ENCODE measurements around the gene AQP9.
"Not testable (repeated sequence)": the region's sequence is repeated elsewhere in the genome, so short reads cannot be mapped to it uniquely, and the experiment has no call there.

The AQP9 gene

DNA sequence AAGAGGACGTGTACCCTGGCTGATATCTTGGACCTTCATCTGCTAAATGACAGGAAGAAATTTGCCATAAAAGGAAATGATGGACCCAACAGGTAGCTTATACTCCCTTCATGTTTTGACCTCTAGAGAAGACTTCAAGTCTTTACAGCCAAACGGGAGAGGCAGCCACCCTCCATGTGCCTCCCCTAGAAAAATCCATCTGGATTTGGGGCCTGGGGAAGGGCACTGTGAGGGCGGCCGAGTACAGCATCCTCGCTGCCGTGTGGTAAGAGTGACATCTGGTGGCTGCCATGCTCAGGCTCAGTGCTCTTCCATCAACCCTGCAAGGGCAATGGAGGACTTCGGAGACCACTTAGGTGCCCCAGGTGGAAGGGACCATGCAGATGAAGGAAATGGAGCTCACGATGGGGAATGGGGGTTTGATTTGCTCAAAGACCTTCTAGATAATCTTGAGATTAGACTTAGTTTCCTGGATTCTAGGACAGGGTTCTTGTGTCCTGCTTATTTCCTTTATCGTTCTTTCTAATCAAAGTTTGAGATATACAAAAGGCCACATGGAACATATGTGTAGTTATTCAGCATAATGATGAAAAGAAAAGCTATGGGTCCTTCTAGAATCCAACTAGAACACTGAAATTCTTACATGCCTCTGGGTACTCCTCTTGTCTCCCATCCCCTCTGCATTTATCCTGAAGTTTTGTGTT is 44.4 kb downstream of the AQP9 start:
- DNase-seq: peak; percentile 15

- no peak for DNase-seq
Observed at GRCh38 chr15:58185439-58185838, 47.3 kb downstream of the AQP9 start.

DNA sequence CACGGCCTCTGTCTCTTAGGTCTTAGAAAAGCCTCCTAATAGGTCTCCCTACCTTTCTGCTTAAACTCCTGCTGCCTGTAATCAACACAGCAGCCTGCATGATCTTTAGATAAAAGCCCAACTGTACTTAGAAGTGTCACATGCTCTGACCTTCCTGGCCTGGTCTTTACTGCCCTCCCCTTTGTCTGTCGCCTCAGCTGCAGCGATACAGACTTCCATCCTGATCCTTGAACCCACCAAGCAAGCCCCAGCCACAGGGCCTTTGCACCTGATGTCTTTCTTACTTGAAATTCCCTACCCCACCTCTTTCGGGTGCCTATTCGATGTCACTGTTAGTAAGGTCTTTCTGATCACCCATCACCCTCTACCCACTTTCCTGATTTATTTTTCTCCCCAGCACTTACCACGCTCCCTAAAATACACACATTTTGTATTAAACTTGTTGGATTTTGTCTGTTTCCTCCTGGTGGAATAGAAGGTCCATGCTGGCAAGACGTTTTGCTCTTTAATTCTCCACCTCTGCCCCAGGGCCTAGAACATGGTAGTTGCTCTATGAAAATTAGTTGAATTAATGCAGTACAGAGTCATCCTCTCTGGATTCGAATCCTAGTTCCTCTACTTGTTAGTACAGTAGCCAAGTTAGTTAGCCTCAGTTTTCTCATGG is 51.1 kb downstream of the AQP9 start:
- no peak for DNase-seq

- DNase-seq: no peak
Observed at GRCh38 chr15:58190419-58190818, 52.2 kb downstream of the AQP9 start.

GRCh38 chr15:58193636-58194035 is 55.5 kb downstream of the AQP9 start:
- DNase-seq: not testable (repeated sequence)

GRCh38 chr15:58200739-58201138 is 62.6 kb downstream of the AQP9 start:
- DNase-seq: no peak

GRCh38 chr15:58201516-58201915 is 63.3 kb downstream of the AQP9 start:
- DNase-seq: no peak

DNA sequence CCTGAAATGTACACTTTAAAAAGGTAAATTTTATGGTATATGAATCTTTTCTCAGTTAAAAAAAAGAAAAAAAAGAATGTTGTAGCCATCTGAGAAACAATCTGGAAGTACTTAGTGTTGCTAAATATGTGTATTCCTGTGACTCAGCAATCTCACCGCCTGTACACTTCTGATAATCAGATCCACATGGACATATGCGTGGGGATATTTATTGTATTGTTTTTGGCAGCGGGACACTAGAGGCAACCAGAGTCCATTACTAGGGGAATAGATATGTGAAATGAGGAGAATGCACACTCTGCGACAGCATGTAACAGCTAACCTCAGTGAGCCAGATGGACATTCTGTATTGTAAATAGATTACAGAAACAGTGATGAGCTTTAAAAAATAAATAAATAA is 65.4 kb downstream of the AQP9 start:
- no peak for DNase-seq

- no peak for DNase-seq
Observed at GRCh38 chr15:58206151-58206550, 68.0 kb downstream of the AQP9 start.

- DNase-seq: not testable (repeated sequence)
Observed at GRCh38 chr15:58208217-58208616, 70.0 kb downstream of the AQP9 start.

DNA sequence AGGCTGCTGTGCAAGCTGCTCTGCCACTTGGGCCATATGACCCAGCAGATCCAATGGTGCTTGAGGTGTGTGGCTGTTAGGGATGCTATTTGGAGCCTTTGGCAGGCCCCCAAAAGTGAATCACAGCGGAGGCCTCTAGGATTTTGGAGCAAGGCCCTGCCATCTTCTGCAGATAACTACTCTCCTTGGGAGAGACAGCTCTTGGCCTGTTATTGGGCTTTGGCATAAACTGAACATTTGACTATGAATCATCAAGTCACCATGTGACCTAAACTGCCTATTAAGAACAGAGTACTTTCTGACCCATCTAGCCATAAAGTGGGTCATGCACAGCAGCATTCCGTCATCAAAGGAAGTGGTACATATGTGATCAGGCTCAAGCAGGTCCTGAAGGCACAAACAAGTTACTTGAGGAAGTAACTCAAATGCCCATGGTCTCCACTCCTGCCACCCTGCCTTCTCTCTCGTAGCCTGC is 70.9 kb downstream of the AQP9 start:
- not testable (repeated sequence) for DNase-seq

DNA sequence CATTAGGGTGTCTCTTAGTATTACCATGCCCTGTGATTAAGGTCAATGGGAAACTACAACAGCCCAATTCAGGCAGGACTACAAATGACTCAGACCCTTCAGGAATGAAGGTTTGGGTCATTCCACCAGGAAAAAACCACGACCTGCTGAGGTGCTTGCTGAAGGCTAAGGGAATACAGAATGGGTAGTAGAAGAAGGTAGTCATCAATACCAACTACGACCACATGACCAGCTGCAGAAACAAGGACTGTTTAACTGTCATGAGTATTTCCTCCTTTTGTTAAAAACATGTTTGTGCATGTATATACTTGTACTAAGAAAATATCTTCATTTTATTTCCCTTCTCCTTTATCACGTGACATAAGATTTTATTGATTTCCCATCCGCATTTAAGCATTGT is 71.8 kb downstream of the AQP9 start:
- DNase-seq: not testable (repeated sequence)

GRCh38 chr15:58212909-58213526 is 74.8 kb downstream of the AQP9 start:
- no peak for DNase-seq

DNA sequence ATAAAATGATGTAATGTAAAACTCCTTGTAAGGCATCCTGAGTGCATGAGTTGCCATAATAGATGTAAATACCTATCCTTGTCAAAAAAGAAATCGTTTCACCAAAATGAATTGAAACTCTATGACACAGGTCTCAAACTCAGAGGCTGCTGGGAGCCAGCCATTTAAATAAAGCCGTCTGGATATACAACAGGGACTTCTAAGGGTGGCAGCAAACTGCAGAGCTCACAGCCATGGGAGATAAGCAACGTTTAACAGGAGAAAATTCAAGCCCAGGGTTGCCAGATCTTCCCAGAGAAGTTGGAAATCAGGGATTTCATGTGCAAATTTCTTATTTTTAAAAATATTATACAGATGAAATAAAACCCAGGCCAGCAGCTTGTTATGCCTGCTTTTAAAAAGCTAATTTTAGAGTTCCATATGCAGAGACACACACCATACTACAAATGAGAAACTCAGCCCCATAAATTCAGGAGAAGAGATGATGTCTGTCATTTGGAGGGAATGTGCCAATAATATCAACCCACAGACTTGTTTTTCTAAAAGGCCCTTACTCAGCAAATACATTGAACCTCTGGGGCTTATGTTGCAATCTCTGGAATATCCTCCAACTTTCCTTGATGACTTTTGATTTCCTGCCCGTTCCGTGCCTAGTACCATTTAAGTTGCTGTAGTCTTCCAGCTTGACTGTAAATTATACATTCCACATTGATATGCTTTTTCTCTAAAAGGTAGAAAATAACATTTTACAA is 75.6 kb downstream of the AQP9 start:
- no peak for DNase-seq

- no peak for DNase-seq
Observed at GRCh38 chr15:58214591-58215340, 76.6 kb downstream of the AQP9 start.

DNA sequence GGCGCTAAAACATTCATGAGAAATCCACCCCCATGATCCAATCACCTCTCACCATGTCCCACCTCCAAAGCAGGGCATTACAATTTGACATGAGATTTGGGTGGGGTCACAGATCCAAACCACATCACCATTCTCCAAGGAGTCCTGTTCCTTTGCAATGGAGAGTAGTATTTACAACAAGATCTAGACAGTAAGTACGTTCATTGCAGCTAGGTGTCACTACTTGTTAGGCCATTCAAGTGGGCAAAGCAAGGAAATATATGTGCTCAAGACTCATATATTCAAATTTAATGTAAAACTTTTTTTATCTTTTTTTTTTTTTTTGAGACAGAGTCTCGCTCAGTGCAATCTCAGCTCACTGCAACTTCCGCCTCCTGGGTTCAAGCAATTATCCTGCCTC is 79.3 kb downstream of the AQP9 start:
- no peak for DNase-seq

DNA sequence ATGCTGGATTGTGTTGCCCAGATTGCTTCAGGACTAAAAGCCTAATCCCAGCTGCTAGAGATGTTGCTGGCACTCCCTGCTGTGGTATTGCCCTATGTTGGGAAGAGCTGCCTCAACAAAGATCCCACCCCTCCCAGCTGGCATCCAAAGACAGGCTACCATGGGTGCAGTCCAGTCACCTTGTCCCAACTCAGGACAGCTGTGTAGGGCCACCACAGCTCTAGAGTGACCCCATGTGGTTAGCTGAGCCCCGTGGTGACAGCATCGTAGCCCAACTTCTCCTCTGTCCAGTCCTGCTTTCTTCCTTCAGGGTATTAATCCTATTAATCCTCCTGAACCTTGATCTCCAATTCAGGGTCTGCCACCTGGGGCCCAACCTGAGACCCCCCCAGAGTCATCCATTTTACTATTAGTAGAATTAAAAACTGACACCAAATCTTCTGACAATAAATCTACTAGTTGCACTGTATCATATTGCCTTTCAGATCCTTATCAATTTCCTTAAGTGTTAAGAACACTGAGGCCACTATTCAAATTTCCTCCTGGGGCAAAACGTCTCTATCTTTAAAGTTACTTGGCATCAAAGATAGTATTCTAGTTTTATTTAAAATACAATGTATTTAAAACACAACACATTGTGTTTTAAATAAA is 83.5 kb downstream of the AQP9 start:
- DNase-seq: no peak

GRCh38 chr15:58222679-58223078 is 84.5 kb downstream of the AQP9 start:
- no peak for DNase-seq

GRCh38 chr15:58223432-58223831 is 85.3 kb downstream of the AQP9 start:
- no peak for DNase-seq

DNA sequence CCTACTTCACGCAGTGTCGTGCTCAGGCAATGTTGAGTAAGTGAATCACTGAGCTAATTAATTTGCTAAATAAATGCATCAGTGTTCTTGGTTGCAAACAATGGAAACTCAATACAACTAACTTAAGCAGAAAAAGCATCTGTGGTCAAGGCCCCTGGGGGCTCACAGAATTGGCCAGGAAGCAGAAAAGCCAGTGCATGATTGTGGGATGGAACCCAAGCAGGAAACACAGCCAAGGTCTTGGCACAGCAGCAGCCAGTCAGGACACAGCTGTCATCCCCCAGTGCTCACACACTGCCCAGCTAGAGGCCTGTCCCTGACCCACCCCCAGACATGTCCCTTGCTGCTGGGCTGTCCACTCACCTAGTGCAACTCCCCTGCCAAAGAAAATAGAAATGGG is 85.9 kb downstream of the AQP9 start:
- DNase-seq: no peak

DNA sequence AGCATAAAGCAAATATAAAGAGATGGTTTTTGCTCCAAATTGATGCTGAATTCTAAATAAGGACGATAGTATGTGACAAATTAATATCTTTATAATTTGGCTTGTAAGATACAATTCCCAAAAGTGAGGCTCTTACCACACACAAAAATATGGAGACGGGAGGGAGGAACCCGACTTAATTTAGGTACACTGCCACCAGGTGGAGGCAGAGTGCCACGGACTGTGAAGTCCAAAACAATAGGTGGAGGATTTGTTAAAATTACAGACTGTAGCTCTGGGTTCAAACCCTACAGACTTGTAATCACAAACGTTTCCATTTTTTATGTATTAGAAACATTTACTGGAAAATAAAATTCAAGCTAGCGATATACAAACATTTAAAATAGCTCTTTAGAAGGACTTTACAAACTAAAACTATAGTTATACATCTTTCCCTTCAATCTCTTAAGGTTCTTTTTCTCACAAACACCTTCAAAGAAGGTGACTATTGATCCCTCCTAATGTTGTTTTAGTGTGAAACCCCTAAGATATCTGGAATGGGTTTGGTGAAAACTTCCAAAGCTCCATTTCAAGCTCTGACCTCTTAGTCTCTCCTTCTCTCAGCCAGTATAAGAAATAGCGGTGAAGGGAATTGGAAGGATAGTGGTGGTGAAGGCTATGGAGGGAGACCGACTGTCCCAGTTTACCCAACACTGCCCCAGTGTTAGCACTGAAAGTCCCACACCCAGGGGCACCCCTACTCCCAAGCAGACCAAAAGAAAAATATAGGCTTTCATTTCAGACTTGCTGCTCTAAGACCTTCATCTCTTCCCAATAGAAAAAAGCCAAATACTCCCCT is 89.7 kb downstream of the AQP9 start:
- no peak for DNase-seq
